Thymus (tissue), 11 donors: ENCODE data around the gene AKAP13. TPM values are rescaled to one million over a fixed set of nuclear protein-coding genes. Genes with fewer than 3 reads are reported as not detected.
"Not testable (repeated sequence)": the region's sequence is repeated elsewhere in the genome, so short reads cannot be mapped to it uniquely, and the experiment has no call there.

Source experiments
- DNase-seq, 9 donors: peaks; one replicate each; pipeline ENCODE4 v3.0.0-alpha.2; 2013; ENCODE audit warnings: low spot score in 9 of 9, low read depth in 6 of 9, missing footprints in 1 of 9
- H3K27ac ChIP-seq, 2 donors: one replicate each; pipeline ENCODE4 v1.5.1; 2013; ENCODE audit warnings: control low read depth in 1 of 2, low read depth in 1 of 2, low read length in 1 of 2, mild to moderate bottlenecking in 1 of 2, moderate library complexity in 1 of 2
- H3K27me3 ChIP-seq, 2 donors: one replicate each; pipeline ENCODE4 v1.5.1; 2013; ENCODE audit warnings: low read length in 1 of 2; ENCODE audit not compliant: control insufficient read depth in 2 of 2, insufficient read depth in 1 of 2
- H3K36me3 ChIP-seq, 2 donors: one replicate each; pipeline ENCODE4 v1.5.1; 2013; ENCODE audit warnings: low read length in 1 of 2, mild to moderate bottlenecking in 1 of 2, moderate library complexity in 1 of 2; ENCODE audit not compliant: control insufficient read depth in 2 of 2, insufficient read depth in 2 of 2
- H3K4me1 ChIP-seq, 2 donors: one replicate each; pipeline ENCODE4 v1.5.1; 2013; ENCODE audit warnings: low read length in 2 of 2; ENCODE audit not compliant: control insufficient read depth in 2 of 2, insufficient read depth in 2 of 2
- H3K4me3 ChIP-seq, 2 donors: one replicate each; pipeline ENCODE4 v1.5.1; 2013; ENCODE audit warnings: low read length in 2 of 2, control low read depth in 1 of 2, mild to moderate bottlenecking in 1 of 2
- H3K9me3 ChIP-seq, 2 donors: one replicate each; pipeline ENCODE4 v1.5.1; 2013; ENCODE audit warnings: low read length in 1 of 2, mild to moderate bottlenecking in 1 of 2; ENCODE audit not compliant: control insufficient read depth in 2 of 2, insufficient read depth in 1 of 2
- WGBS: extraction: QIAGEN DNeasy Blood & Tissue Kit; methylation state at CpG from one replicate; pipeline ENCODE4 v1.1.7; 2013; 5-methylcytosine and 5-hydroxymethylcytosine counted together
- polyA plus RNA-seq: library from polyadenylated mRNA; stranded (reverse); fragments of 200-250 nt; gene quantifications from one replicate; pipeline ENCODE4 v1.2.3, GENCODE V29; 2013
- total RNA-seq: library from RNA; stranded (reverse); fragments of 120-200 nt; gene quantifications from one replicate; pipeline ENCODE4 v1.2.4, GENCODE V29; 2013
- donor health status: healthy.

Gene AKAP13
- total and polyA plus RNA-seq, 2 donors, result 49.8 to 63.8 TPM

GRCh38 chr15:85531083-85531482 is 150.7 kb downstream of the AKAP13 start:
- 99% methylated on average over 4 of the region's 4 CpGs for WGBS
- Histone ChIP-seq H3K4me3 (no peak overlapping the region), H3K4me1 (peaks cover 3 to 11% of the 10 kb centered on the region in 2 donors), H3K27ac (no peak overlapping the region), H3K36me3 (peaks cover 0 to 10% of the 10 kb centered on the region in 2 donors), H3K27me3 (no peaks in the 10 kb centered on the region), H3K9me3 (no peaks in the 10 kb centered on the region)
- no peak for DNase-seq

- no peak for DNase-seq
- H3K27ac ChIP-seq, result no peak overlapping the region
- WGBS, result 97% methylated on average over 3 of the region's 3 CpGs
- H3K9me3 ChIP-seq, result no peaks in the 10 kb centered on the region
- peaks cover 0 to 8% of the 10 kb centered on the region in 2 donors for H3K36me3 ChIP-seq
- peaks cover 3 to 11% of the 10 kb centered on the region in 2 donors for H3K4me1 ChIP-seq
- no peak overlapping the region for H3K4me3 ChIP-seq
- H3K27me3 ChIP-seq, result no peaks in the 10 kb centered on the region
Measured at GRCh38 chr15:85532689-85533088, 152.3 kb downstream of the AKAP13 start.

DNA sequence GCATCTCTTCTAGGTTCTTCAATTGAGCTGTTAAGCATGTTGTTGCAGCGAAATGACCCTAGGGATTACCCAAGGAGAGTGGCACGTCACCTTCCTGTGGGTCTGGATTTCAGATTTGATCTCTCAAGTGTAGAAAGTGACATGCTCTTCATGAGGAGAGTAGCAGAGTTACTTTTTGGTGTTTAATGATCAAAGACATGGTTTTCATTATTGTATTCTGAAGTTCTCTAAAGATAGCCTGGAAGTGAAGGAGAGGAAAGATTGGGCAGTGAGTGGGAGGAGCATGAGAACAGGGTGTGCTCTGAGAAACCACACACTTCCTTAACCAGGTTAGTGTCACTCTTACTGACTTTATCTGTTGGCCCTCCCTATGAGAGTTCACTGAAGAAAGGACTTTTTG is 153.6 kb downstream of the AKAP13 start:
- H3K4me1 ChIP-seq, result peaks cover 3 to 11% of the 10 kb centered on the region in 2 donors
- no peak overlapping the region for H3K4me3 ChIP-seq
- H3K27ac ChIP-seq, result peak overlapping the region in 1 of 2 donors; percentile 15

DNA sequence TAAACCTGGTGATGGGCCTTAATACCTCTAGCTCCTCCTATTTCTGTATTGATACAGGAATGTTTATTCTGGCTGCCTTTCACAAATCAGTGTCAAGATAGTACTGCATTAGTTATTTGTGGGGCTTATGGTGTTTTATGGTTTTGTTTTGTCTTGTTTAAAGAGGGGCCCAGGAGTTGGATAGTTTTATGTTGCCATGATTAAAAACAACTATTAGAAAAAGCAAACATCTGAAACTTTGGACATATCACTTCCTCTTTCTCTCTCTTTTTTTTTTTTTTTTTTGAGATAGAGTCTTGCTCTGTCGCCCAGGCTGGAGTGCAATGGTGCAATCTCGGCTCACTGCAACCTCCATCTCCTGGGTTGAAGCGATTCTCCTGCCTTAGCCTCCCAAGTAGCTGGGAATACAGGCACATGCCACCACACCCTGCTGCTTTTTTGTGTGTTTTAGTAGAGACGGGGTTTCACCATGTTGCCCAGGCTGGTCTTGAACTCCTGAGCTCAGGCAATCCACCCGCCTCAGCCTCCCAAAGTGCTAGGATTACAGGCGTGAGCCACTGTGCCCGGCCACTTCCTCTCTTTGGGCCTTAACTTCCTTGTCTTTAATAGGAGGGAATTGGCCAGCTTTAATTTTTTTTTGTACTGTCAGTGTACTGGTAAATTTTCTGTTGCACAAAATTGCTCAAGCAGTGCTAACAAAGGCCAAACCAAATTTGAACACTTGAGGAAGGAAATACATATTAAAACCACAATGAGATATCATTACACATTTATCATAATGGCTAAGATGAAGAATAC is 155.3 kb downstream of the AKAP13 start:
- DNase-seq, H3K9me3 ChIP-seq, H3K27me3 ChIP-seq, H3K36me3 ChIP-seq, H3K4me3 ChIP-seq, H3K27ac ChIP-seq: not testable (repeated sequence)
- peaks cover 3 to 11% of the 10 kb centered on the region in 2 donors for H3K4me1 ChIP-seq
- WGBS, result 80% methylated on average over 7 of the region's 7 CpGs

More for the DNA sequence above, 153.6 kb downstream of the AKAP13 start:
- Histone ChIP-seq H3K27me3 (no peaks in the 10 kb centered on the region), H3K36me3 (peaks cover 2 to 8% of the 10 kb centered on the region in 2 donors), H3K9me3 (no peaks in the 10 kb centered on the region)
- DNase-seq, result peak in 2 of 9 donors; percentile 18 to 44
- WGBS, result 90% methylated on average over 2 of the region's 2 CpGs

DNA sequence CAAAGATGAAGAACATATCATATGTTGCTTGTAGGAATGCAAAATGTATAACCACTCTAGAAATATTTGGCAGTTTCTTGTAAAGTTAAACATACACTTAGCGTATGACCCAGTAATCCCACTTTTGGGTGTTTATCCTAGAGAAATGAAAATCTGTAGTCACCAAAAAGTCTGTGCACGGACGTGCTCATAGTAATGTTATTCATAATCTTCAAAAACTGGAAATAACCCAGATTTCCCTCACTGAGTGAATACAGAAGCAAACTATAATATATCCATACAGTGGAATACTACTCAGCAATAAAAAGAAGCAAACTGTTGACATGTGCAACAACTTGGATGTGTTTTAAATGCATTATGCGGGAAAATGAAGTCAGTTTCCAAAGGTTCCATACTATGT is 155.9 kb downstream of the AKAP13 start:
- no peaks in the 10 kb centered on the region for H3K27me3 ChIP-seq
- WGBS, result 99% methylated on average over 4 of the region's 4 CpGs
- no peak overlapping the region for H3K27ac ChIP-seq
- no peak for DNase-seq
- H3K36me3 ChIP-seq, result peaks cover 2 to 8% of the 10 kb centered on the region in 2 donors
- H3K9me3 ChIP-seq, result no peaks in the 10 kb centered on the region
- H3K4me3 ChIP-seq, result no peak overlapping the region
- H3K4me1 ChIP-seq, result peaks cover 3 to 11% of the 10 kb centered on the region in 2 donors

- H3K4me1 ChIP-seq, result peaks cover 7 to 17% of the 10 kb centered on the region in 2 donors
- peaks cover 2 to 4% of the 10 kb centered on the region in 2 donors for H3K36me3 ChIP-seq
- no peaks in the 10 kb centered on the region for H3K27me3 ChIP-seq
- no peak for DNase-seq
- no peak overlapping the region for H3K4me3 ChIP-seq
- H3K27ac ChIP-seq, result no peak overlapping the region
- H3K9me3 ChIP-seq, result no peaks in the 10 kb centered on the region
Measured at GRCh38 chr15:85539491-85539890, 159.1 kb downstream of the AKAP13 start.

DNA sequence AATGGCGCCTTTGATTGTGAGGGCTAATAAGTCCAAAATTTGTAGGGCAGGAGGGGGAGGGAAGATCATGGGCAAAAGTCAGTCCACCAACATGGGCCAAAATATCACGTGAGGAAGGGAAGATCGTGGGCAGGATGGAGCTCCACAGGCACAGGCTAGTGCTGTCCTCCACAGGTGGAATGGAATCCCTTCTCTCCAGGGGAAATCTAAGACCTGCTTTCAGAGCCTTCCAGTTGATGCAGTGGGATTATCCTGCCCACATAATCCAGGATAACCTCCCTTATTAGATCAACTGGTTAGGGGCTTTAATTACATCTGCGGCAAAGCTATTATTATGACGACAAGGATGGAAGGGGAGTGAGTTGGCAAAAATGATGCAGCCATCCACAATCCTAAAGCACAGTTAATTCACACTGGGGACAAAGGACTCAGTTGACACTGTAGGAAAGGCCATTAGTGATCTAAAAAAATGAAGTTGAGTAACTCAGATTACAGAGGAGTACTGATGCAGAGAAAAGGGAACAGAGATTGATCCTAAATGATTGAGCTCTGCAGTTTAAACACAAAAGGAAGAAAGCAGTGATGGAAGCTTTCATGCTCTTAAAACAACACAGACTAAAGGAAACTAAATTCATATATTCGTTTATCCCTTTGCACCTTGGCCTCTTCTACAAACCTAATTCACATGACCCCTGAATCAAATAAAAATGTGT is 159.8 kb downstream of the AKAP13 start:
- Histone ChIP-seq H3K27me3 (no peaks in the 10 kb centered on the region), H3K36me3 (peaks cover 0 to 2% of the 10 kb centered on the region in 2 donors), H3K4me1 (peaks cover 10 to 15% of the 10 kb centered on the region in 2 donors), H3K9me3 (no peaks in the 10 kb centered on the region), H3K27ac (no peak overlapping the region), H3K4me3 (no peak overlapping the region)
- 97% methylated on average over 6 of the region's 6 CpGs for WGBS
- no peak for DNase-seq

DNA sequence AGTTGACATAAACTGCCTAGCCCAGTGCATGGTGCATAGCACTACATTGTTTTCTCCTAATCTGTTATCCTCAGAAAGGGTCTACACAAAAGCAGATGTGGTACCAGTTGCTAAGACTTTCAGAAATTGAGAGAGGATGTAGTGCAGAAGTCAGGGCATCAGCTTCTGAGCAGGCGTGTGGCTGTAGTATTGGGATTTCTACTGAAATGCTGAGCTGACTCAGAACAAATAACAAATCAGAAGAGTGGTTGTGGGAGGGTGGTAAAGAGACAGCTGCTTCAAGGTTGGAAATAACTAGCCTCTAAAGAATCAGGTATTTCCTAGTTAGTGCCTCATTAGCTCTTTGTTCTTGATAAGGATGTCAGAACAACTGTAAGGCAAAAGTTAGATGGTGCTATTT is 161.3 kb downstream of the AKAP13 start:
- Histone ChIP-seq H3K36me3 (peaks cover 0 to 2% of the 10 kb centered on the region in 2 donors), H3K27me3 (no peaks in the 10 kb centered on the region), H3K4me3 (no peak overlapping the region), H3K27ac (no peak overlapping the region), H3K9me3 (no peaks in the 10 kb centered on the region), H3K4me1 (peaks cover 11 to 15% of the 10 kb centered on the region in 2 donors)
- no peak for DNase-seq
- WGBS, result 89% methylated on average over 1 of the region's 1 CpG

DNA sequence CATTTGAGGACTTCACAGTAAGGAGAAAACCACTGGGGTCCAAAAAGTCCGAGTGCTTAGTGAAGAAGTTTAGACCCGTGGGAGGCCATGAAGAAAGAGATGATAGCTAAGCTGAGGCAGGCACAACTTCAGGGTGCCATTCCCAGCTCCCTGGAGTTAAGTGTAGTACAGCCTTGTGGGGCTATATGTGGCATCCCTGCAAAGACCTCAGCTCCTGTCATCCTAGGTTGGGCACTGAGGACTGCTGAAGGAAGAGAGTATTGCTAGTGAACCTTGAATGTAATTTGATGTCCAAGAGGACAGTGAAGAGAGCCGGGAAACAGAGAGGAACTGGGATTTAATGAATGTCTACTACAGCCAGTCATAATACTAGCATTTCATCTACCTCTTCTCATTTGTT is 162.1 kb downstream of the AKAP13 start:
- Histone ChIP-seq H3K4me3 (no peak overlapping the region), H3K4me1 (peaks cover 11 to 15% of the 10 kb centered on the region in 2 donors), H3K27me3 (no peaks in the 10 kb centered on the region), H3K27ac (no peak overlapping the region), H3K9me3 (no peaks in the 10 kb centered on the region), H3K36me3 (peaks cover 0 to 2% of the 10 kb centered on the region in 2 donors)
- 97% methylated on average over 3 of the region's 3 CpGs for WGBS
- DNase-seq, result no peak
